Muscle layer of duodenum (tissue), 2 donors: ENCODE measurements around the gene ZBTB22.

Source experiments
- H3K27ac ChIP-seq: one replicate; pipeline ENCODE4 v1.7.0; 2013; ENCODE audit warnings: mild to moderate bottlenecking, low read length
- H3K27me3 ChIP-seq: one replicate; pipeline ENCODE4 v1.7.0; 2013; ENCODE audit warnings: low read depth, mild to moderate bottlenecking, control low read depth, low read length
- H3K36me3 ChIP-seq, 2 donors: one replicate each; pipeline ENCODE4 v1.7.0; 2013; ENCODE audit warnings: low read length in 2 of 2, control low read depth in 1 of 2, mild to moderate bottlenecking in 1 of 2; ENCODE audit not compliant: insufficient read depth in 2 of 2, control insufficient read depth in 1 of 2
- H3K4me1 ChIP-seq, 2 donors: one replicate each; pipeline ENCODE4 v1.7.0; 2013; ENCODE audit warnings: low read length in 2 of 2, mild to moderate bottlenecking in 2 of 2, control low read depth in 1 of 2, moderate library complexity in 1 of 2; ENCODE audit not compliant: insufficient read depth in 2 of 2, control insufficient read depth in 1 of 2
- H3K4me3 ChIP-seq, 2 donors: one replicate each; pipeline ENCODE4 v1.7.0; 2013; ENCODE audit warnings: low read length in 2 of 2, low read depth in 1 of 2, mild to moderate bottlenecking in 1 of 2
- H3K9me3 ChIP-seq, 2 donors: one replicate each; pipeline ENCODE4 v1.7.0; 2013; ENCODE audit warnings: low read length in 2 of 2, control low read depth in 1 of 2, mild to moderate bottlenecking in 1 of 2; ENCODE audit not compliant: control insufficient read depth in 1 of 2
- donor health status: healthy.

The ZBTB22 gene

GRCh38 chr6:33323623-33323948 lies 6.0 kb upstream of the ZBTB22 start:
- peaks cover 18 to 27% of the 10 kb centered on the region in 2 donors for H3K36me3 ChIP-seq
- H3K4me3 ChIP-seq: peak overlapping the region; percentile 72 to 89
- peaks cover 26 to 36% of the 10 kb centered on the region in 2 donors for H3K4me1 ChIP-seq
- H3K9me3 ChIP-seq: no peaks in the 10 kb centered on the region
- H3K27me3 ChIP-seq: no peaks in the 10 kb centered on the region
- H3K27ac ChIP-seq: peak overlapping the region; percentile 87

GRCh38 chr6:33321227-33321626 lies 3.7 kb upstream of the ZBTB22 start:
- Histone ChIP-seq H3K27ac (peak overlapping the region; percentile 58), H3K4me3 (peak overlapping the region; percentile 72 to 89), H3K4me1 (peaks cover 29 to 52% of the 10 kb centered on the region in 2 donors), H3K27me3 (no peaks in the 10 kb centered on the region), H3K9me3 (no peaks in the 10 kb centered on the region), H3K36me3 (peaks cover 18 to 30% of the 10 kb centered on the region in 2 donors)

GRCh38 chr6:33320315-33321181 lies 3.0 kb upstream of the ZBTB22 start:
- Histone ChIP-seq H3K4me1 (peaks cover 29 to 55% of the 10 kb centered on the region in 2 donors), H3K27ac (peak overlapping the region; percentile 58), H3K36me3 (peaks cover 18 to 30% of the 10 kb centered on the region in 2 donors), H3K9me3 (no peaks in the 10 kb centered on the region), H3K27me3 (no peaks in the 10 kb centered on the region), H3K4me3 (peak overlapping the region in 1 of 2 donors; percentile 72)

GRCh38 chr6:33319939-33320314 lies 2.4 kb upstream of the ZBTB22 start:
- Histone ChIP-seq H3K27me3 (no peaks in the 10 kb centered on the region), H3K4me1 (peaks cover 29 to 61% of the 10 kb centered on the region in 2 donors), H3K27ac (no peak overlapping the region), H3K4me3 (no peak overlapping the region), H3K9me3 (no peaks in the 10 kb centered on the region), H3K36me3 (peaks cover 18 to 30% of the 10 kb centered on the region in 2 donors)

- Histone ChIP-seq H3K27ac (peak overlapping the region; percentile 86), H3K27me3 (no peaks in the 10 kb centered on the region), H3K36me3 (peaks cover 18 to 30% of the 10 kb centered on the region in 2 donors), H3K4me1 (peaks cover 24 to 61% of the 10 kb centered on the region in 2 donors), H3K9me3 (no peaks in the 10 kb centered on the region), H3K4me3 (peak overlapping the region; percentile 61 to 85)
These were observed 1.0 kb upstream of the ZBTB22 start for GRCh38 chr6:33318426-33319073.

GRCh38 chr6:33317419-33317668 lies 200 bp downstream of the ZBTB22 start:
- Histone ChIP-seq H3K4me3 (peak overlapping the region; percentile 47 to 61), H3K9me3 (no peaks in the 10 kb centered on the region), H3K36me3 (peaks cover 18 to 30% of the 10 kb centered on the region in 2 donors), H3K4me1 (peaks cover 23 to 64% of the 10 kb centered on the region in 2 donors), H3K27me3 (no peaks in the 10 kb centered on the region), H3K27ac (no peak overlapping the region)

- Histone ChIP-seq H3K4me1 (peaks cover 23 to 64% of the 10 kb centered on the region in 2 donors), H3K9me3 (no peaks in the 10 kb centered on the region), H3K36me3 (peaks cover 18 to 30% of the 10 kb centered on the region in 2 donors), H3K27me3 (no peaks in the 10 kb centered on the region), H3K27ac (no peak overlapping the region), H3K4me3 (peak overlapping the region; percentile 47 to 61)
These were observed 733 bp downstream of the ZBTB22 start for GRCh38 chr6:33316603-33317418.

- no peaks in the 10 kb centered on the region for H3K9me3 ChIP-seq
- H3K4me1 ChIP-seq: peaks cover 20 to 59% of the 10 kb centered on the region in 2 donors
- peaks cover 18 to 27% of the 10 kb centered on the region in 2 donors for H3K36me3 ChIP-seq
- no peak overlapping the region for H3K4me3 ChIP-seq
- H3K27ac ChIP-seq: no peak overlapping the region
- no peaks in the 10 kb centered on the region for H3K27me3 ChIP-seq
These were observed 1.5 kb downstream of the ZBTB22 start for GRCh38 chr6:33315793-33316602.

GRCh38 chr6:33314943-33315792 lies 2.4 kb downstream of the ZBTB22 start:
- Histone ChIP-seq H3K27me3 (no peaks in the 10 kb centered on the region), H3K4me3 (peak overlapping the region; percentile 92 to 95), H3K4me1 (peaks cover 12 to 50% of the 10 kb centered on the region in 2 donors), H3K9me3 (no peaks in the 10 kb centered on the region), H3K36me3 (peaks cover 11 to 19% of the 10 kb centered on the region in 2 donors), H3K27ac (peak overlapping the region; percentile 96)

GRCh38 chr6:33314515-33314942 lies 3.0 kb downstream of the ZBTB22 start:
- H3K36me3 ChIP-seq: peaks cover 5 to 13% of the 10 kb centered on the region in 2 donors
- H3K9me3 ChIP-seq: no peaks in the 10 kb centered on the region
- H3K27ac ChIP-seq: peak overlapping the region; percentile 96

More at GRCh38 chr6:33314515-33314942, 3.0 kb downstream of the ZBTB22 start:
- Histone ChIP-seq H3K4me1 (peaks cover 12 to 47% of the 10 kb centered on the region in 2 donors), H3K27me3 (no peaks in the 10 kb centered on the region), H3K4me3 (peak overlapping the region; percentile 92 to 95)
